Mucosa of gallbladder (tissue), 1 donor: ENCODE measurements around the gene C20orf204. TPM values are rescaled to one million over a fixed set of nuclear protein-coding genes. Genes with fewer than 3 reads are reported as not detected.
"Not testable (repeated sequence)": the region's sequence is repeated elsewhere in the genome, so short reads cannot be mapped to it uniquely, and the experiment has no call there.

Source experiments
- DNase-seq: peaks from one replicate; pipeline ENCODE4 v3.0.0-alpha.2; 2020; ENCODE audit warnings: low spot score
- total RNA-seq: library from RNA; stranded (reverse); gene quantifications from one replicate; pipeline ENCODE4 v1.2.1, GENCODE V29; 2021
- donor health status: DM: no; HTN: no; CAD: no.

Gene C20orf204
- total RNA-seq, result 1.7 TPM

GRCh38 chr20:64035933-64036345, at the start of gene C20orf204:
C20orf204 (plus strand) TSS chr20:64036182; CDS start chr20:64036324, 142 bp downstream.
- DNase-seq, result no peak

GRCh38 chr20:64000906-64001305, 35.1 kb upstream of the C20orf204 start:
- DNase-seq, result no peak

GRCh38 chr20:64001607-64002011, 34.4 kb upstream of the C20orf204 start:
- DNase-seq, result no peak

- DNase-seq, result no peak
These were observed 31.8 kb upstream of the C20orf204 start for GRCh38 chr20:64003960-64004725.

GRCh38 chr20:64005394-64005793, 30.6 kb upstream of the C20orf204 start:
- no peak for DNase-seq

GRCh38 chr20:64006490-64006889, 29.5 kb upstream of the C20orf204 start:
- DNase-seq, result no peak

GRCh38 chr20:64006902-64007301, 29.1 kb upstream of the C20orf204 start:
- no peak for DNase-seq

GRCh38 chr20:64009811-64010387, 26.1 kb upstream of the C20orf204 start:
- no peak for DNase-seq

- no peak for DNase-seq
These were observed 25.2 kb upstream of the C20orf204 start for GRCh38 chr20:64010711-64011237.

GRCh38 chr20:64011366-64011779, 24.6 kb upstream of the C20orf204 start:
- DNase-seq, result no peak

GRCh38 chr20:64012385-64013154, 23.4 kb upstream of the C20orf204 start:
- DNase-seq, result not testable (repeated sequence)

- DNase-seq, result no peak
These were observed 20.3 kb upstream of the C20orf204 start for GRCh38 chr20:64015635-64016034.

- DNase-seq, result no peak
These were observed 14.6 kb upstream of the C20orf204 start for GRCh38 chr20:64021124-64021975.

GRCh38 chr20:64022671-64023360, 13.2 kb upstream of the C20orf204 start:
- DNase-seq, result no peak

GRCh38 chr20:64023361-64024140, 12.4 kb upstream of the C20orf204 start:
- DNase-seq, result no peak

GRCh38 chr20:64024141-64024990, 11.6 kb upstream of the C20orf204 start:
- no peak for DNase-seq

GRCh38 chr20:64025101-64025825, 10.7 kb upstream of the C20orf204 start:
- DNase-seq, result no peak

- DNase-seq, result no peak
These were observed 10.1 kb upstream of the C20orf204 start for GRCh38 chr20:64025826-64026412.
